HG03103 (cell line): Measurements from ENCODE around the gene ARHGEF1.

ENCODE experiments used
- ATAC-seq: cut with Tn5 transposase; IDR thresholded peaks from one replicate; pipeline ENCODE4 v1.9.1; 2021; ENCODE audit warnings: low read depth; ENCODE audit not compliant: unreplicated experiment

ARHGEF1 gene

DNA sequence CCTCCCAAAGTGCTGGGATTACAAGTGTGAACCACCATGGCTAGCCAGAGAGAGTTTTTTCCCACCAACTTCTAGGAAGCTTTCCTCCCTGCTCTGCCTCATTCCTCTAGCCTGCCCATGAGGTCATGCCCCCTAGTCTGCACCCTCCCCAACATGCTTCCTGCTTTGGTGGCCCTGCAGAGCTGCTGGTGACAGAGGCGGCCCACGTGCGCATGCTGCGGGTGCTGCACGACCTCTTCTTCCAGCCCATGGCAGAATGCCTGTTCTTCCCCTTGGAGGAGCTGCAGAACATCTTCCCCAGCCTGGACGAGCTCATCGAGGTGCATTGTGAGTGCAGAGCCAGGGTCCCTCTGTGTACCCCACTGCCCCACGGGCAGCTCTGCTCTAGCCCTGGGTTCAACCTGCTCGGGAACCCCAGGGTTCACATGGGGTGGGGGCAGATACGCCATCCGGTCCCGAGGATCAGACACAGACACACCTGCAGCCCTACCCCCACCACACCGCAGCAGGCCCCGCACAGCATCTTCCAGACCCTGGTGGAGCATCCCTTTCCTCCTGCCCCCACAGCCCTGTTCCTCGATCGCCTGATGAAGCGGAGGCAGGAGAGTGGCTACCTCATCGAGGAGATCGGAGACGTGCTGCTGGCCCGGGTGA is 18.9 kb downstream of the ARHGEF1 start:
- ATAC-seq: no peak

DNA sequence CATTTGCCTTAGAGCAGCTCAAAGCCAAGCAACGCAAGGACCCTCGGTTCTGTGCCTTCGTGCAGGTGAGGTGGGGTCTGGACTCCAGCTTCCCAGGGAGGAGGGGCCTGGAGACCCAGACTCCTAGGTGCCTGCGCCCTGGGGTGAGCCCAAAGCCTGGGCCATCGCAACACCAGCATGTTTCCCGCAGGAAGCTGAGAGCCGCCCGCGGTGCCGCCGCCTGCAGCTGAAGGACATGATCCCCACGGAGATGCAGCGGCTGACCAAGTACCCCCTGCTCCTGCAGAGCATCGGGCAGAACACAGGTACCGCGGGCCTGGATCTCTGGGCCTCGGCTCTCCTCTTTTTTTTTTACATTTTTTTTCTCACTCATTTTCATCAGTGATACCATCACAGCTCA is 19.6 kb downstream of the ARHGEF1 start:
- ATAC-seq: no peak

DNA sequence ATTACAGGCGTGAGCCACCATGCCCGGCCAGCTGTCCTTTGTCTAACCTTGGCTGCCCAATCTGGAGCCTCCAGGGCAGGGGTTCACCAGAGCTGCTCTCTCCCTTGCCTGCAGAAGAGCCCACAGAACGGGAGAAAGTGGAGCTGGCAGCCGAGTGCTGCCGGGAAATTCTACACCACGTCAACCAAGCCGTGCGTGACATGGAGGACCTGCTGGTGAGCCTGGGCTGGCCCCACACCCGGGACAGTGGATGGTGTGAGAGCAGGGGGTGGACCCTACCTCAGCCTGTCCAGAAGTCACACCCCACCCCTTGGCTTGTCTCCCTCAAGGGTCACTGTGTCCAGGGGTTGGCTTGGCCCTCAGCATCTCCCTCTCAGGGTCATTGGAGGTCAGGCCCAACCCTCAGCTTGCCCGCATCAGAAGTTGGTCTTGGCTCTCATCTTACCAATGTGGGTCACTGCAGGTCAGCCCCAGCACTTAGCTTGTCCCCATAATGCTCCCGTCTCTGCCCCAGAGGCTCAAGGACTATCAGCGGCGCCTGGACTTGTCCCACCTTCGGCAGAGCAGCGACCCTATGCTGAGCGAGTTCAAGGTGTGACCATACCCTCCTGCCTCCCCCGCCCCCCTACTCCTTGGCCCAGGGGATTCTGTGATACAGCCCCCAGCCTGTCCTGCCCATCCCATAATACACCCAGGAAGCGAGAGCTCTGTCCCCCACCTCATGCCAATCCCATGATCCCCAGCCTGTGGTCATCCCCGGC is 20.4 kb downstream of the ARHGEF1 start:
- ATAC-seq: no peak

DNA sequence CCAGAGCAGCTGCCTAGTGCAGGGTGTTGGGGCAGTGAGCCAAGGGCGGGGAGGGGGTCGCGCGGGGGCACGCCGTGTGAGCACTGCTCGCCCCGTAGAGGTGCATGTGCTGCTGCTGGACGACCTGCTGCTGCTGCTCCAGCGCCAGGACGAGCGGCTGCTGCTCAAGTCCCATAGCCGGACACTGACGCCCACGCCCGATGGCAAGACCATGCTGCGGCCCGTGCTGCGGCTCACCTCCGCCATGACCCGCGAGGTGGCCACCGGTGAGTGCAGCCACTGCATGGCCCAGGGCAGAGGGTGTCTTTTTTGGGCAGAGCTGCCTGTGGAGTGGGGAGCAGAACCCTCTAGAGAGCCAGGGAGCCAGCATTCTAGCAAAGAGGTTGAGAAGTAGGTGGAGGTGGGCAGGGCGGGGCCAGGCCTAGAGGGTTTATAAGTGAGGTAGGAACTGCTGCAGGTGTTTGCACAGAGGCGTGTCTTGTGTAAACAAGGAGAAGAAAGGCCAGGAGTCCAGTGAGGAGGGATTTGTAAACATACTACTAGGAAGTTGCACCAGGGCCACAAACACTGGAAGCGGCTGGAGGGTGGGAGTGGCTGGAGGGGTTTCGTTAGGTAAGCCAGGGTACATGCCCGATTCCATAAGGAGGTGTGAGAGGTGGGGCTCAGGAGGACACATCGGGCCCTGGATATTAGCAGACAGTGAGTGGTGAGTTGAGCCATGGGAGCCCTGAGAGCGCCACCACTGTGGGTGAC is 21.3 kb downstream of the ARHGEF1 start:
- ATAC-seq: no peak

DNA sequence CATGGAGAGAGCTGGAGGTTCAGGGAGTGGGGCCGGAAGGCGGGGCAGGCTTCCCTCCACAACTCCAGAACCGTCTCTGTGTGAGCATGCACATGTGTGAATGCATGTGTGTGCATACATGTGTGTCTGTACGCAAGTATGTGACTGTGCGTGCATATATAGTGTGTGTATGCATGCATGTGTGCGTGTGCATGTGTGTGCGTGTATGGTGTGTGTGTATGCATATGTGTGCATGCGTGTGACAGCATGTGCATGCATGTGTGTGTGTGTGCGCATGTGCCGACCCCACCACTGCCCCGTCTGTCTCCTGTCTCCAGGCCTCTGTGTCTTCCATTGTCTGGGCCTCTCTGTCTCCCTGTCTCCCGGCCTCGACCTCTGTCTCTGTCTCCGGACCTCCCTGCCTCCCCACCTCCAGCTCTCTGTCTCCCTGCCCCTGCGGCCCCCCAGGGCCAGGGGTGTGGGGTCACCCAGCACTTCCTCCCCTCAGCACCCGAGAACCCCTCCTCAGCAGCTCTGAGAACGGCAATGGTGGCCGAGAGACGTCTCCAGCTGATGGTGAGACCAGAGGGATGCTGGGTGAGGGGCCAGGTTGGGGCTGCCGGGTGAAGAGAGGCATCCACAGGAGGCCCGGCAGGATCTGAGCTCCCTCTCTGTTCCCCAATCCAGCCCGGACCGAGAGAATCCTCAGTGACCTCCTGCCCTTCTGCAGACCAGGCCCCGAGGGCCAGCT is 22.5 kb downstream of the ARHGEF1 start:
- no peak for ATAC-seq

DNA sequence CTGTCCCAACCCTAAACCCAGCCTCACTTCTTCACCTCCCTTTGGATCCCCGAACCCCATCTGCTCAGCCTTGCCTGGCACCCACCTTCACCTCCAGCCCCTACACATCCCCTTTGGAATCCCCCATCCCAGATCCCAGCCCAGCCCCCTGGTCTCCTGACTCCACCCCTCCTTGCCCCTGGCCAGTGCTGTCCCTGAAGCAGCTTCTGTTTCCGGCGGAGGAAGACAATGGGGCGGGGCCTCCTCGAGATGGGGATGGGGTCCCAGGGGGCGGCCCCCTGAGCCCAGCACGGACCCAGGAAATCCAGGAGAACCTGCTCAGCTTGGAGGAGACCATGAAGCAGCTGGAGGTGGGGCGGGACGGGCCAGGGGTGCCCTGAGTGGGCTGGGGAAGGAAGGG is 23.3 kb downstream of the ARHGEF1 start:
- no peak for ATAC-seq

DNA sequence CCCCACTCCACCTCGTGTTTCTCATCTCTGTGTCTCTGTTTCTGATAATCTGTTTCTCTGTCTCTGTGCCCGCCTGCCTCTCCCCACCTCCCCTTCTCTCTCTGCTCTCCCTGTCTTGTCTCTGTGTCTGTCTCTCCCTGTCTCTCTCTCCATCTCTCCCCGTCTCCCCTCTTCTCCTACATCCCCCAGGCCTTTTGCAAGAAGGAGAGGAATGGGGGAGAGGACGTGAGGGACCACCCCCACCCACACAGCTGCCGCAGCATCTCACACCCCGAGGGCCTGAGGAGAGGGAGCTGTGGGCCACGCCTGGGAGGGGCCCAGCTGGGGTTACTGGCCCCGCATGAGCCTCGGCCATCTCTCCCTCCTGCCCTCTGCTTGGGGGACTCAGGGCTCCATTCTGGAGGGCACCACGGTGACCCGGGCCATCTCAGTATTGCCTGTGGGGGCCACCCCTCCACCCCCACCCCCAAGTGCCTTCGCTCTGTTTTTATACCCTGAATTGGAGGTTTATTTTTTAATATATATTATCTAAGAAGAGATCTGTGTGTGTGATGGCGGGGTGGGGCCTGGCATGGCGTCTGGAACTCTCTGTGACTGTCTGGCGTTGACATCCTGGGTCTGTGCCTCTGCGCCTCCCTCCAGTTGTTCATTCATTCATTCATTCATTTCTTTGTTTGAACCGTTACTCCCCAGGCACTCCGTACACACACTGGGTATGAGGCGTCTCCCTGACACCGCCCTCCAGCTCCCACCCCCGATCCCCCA is 24.1 kb downstream of the ARHGEF1 start:
- ATAC-seq: no peak

DNA sequence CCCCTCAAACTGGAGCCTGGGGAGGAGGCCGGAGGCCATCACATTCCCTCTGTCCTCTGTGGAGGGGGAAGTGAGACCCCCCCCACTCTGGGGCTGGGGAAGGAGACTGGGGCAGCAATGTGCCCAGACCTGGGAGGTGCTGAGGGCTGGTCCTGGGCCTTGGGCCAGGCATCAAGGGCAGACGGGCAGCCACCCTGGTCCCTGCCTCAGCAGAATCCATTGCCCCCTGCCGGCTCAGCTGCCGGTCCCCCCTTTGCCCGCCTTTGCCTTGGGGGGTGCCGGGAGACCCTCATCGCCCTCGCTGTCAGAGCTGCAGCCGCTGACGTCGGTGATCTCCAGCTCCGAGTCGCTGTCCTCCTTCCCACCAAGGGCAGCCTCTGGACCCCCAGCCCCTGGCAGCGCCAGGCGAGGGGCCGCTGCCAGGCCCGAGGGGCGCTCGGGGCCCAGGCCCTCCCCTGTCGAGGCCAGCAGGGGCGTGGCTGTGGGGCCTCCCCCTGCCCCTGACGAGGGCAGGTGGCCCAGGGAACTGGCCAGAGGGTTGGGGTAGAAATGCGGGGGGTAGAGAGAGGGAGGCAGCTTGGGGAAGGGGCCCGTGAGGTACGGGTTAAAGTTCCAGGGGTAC is 25.1 kb downstream of the ARHGEF1 start:
- ATAC-seq: no peak

DNA sequence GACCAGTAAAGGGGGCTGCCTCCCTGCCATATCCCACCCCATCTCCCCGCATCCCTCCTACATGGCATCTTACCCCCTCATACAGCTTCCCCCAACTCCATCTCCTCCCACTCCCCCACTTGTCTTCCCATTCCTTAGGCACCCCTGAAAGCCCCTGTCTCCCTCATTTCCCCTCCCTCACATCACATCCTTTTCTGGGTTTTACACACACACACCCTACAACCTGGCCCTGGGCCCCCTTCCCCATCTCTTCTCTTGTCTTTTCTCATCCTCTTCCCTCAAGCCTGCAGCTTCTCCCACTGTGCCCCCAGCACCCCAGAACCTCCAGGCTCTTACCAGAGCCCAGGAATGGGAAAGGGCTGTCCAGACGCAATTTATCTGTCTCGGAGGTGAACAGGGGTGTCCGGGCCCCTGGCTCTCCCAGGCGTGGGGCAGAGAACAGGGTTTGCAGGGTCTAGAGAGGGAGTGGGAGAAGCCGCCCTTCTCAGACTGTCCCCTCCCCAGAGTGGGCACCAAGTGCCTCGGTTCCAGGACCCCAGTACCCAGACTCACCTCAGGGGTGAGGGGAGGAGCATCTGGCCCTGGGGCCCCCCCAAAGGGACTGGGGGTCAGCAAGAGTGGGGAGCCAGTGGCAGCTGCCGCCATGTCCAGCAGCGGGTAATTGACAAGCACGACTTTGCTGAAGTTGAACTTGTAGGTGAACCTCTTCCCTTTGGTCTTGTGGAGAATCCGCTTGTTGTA is 25.9 kb downstream of the ARHGEF1 start:
- ATAC-seq: no peak

DNA sequence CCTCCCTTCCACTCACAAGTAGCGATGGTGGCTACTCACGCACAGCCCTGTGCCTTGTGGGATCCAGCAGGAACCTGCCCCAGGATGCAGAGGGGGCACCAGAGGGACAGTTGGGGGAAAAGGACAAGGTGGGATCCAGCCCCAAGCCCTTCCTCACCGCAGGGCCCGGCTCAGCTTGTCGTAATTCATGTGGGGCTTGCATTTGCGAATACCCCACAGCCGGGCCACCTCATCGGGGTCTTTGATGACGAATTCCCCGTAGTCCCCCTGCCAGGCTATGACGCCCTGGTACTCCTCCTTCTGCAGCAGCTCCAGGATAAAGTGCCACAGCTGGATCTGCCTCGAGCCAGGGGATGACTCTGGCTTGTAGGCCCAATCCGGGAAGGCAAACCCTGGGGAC is 26.7 kb downstream of the ARHGEF1 start:
- ATAC-seq: no peak

DNA sequence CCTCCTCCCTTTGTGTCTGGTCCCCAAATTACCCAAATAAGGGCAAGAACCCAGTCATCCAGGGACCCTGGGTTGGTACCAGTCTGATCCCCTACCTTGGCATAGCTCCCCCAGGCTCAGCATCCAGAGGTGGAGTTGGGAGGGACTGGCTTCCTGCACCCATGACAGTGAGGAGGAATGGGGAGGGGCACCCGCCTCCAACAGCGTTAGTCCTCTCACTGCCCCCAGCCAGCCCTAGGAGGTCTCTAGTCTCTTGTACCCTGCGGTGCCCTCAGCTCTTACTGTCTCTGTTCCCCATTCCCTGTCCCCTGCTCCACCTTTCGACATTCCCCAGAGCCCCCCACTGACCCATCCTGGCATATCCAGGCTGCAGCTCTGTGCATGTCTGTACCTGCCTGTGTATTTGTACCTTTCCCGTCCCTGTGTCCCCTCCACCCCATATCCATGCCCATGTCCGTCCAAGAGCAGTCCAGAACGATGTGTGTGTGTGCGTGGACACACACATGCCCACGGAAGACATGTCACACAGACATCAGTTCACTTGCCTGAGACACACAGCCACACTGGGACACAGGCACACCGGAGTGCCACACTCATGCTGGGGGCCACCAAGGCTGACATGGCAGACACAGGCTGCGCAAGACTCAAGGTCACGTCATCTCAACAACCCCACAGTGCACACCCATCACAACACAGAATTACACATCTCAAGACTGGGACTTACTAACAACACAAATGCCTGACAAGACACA is 27.4 kb downstream of the ARHGEF1 start:
- no peak for ATAC-seq

DNA sequence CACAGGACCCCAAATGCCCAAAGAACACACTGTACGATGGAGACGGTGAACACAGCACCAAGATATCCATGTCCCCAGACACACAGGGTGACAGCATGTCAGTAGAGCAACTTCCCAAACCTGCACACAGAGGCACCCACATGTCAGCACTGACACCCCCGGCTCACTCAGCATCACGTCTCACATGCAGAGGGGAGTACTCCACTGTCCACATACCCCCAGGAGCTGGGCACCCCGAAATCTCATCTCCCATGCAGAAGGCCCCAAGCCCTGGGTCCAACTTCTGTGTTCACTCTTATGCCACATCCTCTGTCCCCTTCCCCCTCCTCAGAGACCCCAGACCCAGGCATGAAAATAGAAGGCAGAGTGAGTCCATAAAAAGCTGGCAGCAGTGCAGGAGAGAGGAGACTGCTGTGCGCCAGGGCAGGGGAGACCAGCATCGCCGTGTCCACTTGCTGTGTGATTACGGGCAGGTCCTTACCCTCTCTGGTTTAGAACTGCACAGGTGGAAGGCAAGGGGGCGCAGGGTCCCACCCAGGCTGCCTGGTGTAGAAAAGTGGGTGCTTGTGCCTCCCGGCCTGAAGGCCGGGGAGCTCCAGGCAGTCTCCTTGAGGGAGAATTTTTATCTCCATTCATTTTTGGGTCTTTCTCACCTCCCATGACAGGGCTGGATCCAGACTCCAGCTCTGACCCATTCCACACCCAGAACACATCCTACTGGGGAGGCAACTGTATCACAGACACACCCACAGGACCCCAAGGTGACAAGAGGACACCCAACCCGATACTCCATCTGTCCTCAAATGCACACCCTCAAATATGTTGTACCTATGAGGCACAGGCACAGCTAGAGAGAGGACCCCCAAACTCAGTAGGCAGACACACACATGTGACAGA is 28.3 kb downstream of the ARHGEF1 start:
- no peak for ATAC-seq

DNA sequence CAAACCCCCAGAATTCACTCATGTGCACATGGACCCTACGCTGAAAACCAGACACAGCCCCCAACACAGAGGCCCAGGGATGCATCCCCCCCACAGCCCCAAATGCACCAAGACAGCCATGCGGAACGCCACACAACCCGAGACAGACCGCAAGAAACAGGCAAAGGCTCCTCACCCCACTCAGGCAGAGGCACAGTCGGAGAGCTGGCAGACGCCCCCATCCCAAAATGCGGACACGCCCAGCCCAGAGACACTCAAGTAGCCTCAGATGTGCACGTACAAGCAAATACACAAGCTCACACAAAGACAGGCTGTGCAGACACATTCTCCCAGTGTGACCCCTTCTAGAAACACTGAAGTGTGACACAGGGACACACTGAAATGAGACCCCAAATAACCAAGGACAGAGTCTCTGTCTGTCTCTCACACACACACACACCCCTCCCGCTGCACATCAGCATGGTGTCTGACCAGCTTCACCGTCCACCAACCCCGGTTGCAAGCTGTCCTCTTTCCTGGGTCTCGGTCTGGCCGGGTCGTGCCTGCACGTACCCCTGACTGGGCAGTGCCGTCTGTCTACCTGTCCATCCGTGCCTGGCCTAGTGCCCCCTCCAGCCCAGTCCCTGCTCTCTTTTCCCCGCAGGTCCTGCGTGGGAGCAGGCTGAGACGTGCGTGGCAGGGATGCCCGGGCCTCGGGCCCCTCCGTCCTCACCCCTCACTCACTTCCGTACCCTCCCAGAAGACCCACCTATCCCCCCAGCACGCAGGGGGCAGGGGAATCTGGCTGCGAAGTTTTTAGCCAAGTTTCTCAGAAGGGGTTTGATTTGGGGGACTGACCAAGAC is 29.1 kb downstream of the ARHGEF1 start:
- ATAC-seq: no peak

DNA sequence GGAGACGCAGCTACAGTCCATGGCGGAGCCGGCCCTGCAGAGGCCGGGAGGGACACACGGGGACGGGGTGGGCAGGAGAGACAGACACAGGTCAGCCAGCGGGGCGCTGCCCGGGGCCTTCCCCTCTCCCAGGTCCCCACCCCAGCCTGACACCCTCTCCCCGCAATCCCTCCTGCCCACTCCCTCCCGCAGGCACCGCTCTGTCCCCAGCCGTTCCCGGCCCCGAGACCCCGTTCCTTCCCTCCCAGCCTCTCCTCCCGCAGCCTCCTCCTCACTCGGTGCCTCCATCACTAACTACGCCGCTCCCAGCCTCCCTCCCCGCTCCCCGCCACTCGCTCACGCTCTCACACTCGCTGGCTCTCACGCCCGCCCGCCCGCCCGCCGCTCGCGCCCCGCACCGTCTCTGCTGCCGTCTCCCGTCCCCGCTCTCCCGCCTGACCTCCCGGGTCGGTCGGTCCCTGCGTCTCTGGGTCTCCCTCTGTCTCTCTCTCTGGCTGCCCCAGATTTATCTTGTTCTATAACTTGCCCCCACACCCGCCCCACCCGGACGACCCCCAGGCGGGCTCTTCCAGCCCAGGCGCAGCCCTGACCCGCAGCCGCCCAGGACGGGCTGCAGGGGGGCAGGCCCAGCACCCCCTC is 30.0 kb downstream of the ARHGEF1 start:
- ATAC-seq: no peak

DNA sequence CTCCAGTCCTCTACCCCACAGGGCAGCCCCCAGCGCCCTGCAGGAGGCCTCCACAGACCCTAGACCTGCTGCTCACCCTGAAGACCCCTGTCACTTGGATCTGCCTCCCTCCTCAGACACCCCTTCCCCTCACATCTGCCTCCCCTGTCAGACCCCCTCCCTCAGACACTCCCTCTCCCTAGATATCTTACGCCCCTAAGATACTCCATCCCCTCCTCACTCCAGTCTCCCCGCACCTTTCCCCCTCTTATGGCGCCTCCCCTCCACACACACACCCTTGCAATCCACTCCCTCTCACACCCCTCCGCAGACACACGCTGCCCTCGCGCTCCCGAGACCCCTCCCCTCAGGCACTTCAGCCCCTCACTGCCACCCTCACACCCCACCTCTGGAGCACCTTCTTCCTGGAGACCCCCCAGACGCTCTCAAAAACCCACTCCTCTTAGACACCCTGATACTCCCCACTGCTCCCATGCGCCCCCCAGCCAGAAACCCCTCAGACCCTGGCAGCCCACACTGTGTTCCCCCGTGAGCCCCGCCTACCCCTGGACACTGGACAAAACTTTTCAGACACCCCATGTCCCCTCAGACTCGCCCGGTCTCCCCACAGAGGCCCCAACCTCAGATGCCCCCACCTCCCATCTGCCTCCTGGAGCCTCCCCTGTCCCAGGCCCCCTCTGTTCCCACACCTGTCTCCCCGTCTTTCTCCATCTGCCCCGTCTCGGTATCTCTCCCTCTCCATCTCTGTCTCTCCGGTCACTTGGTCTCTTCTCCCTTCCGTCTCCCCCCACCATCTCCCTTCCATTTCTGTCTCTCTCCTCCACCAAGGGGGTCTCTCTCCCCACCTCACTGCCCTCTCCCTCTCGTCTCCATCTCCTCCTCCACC is 30.8 kb downstream of the ARHGEF1 start:
- no peak for ATAC-seq
